ENCODE results near the gene TUBB6.

TUBB6 gene

DNA sequence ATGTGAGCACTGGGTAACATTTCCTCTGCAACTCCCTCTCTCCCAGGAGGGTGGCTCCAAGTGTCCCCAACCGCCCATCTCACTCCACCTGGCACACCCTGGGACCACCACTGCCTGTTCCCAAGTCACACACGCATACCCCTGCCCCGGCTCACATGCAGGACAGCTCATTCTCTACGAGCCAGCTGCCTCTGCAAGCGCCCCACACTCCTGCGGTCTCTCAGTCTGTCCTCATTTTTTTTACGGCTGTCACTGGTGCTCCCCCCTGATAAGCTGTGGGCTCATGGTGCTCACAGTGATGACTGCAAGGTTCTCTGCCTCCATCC lies 38.2 kb downstream of the TUBB6 start:
- H3K4me1 ChIP-seq (ENCODE audit: insufficient read depth, low read length, severe bottlenecking): no peaks in the 10 kb centered on the region
- H3K9me3 ChIP-seq (ENCODE audit: low read length): no peaks in the 10 kb centered on the region
- H3K27me3 ChIP-seq (ENCODE audit: insufficient read depth, low read length): no peaks in the 10 kb centered on the region
- TF ChIP-seq EZH2 (IDR thresholded peaks at IDR 0.05; ENCODE audit: borderline replicate concordance, low read length): no peak
- TF ChIP-seq, protein P1, sequence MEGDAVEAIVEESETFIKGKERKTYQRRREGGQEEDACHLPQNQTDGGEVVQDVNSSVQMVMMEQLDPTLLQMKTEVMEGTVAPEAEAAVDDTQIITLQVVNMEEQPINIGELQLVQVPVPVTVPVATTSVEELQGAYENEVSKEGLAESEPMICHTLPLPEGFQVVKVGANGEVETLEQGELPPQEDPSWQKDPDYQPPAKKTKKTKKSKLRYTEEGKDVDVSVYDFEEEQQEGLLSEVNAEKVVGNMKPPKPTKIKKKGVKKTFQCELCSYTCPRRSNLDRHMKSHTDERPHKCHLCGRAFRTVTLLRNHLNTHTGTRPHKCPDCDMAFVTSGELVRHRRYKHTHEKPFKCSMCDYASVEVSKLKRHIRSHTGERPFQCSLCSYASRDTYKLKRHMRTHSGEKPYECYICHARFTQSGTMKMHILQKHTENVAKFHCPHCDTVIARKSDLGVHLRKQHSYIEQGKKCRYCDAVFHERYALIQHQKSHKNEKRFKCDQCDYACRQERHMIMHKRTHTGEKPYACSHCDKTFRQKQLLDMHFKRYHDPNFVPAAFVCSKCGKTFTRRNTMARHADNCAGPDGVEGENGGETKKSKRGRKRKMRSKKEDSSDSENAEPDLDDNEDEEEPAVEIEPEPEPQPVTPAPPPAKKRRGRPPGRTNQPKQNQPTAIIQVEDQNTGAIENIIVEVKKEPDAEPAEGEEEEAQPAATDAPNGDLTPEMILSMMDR (IDR thresholded peaks at IDR 0.05; ENCODE audit: low read length): no peak
- H3F3A ChIP-seq (ENCODE audit: insufficient read depth, low read length): no peaks in the 10 kb centered on the region
- no peak overlapping the region for H3K27ac ChIP-seq (ENCODE audit: low read depth, low read length, poor library complexity, severe bottlenecking)
- no peak overlapping the region for H3K4me2 ChIP-seq (ENCODE audit: low read length)
- H3K9ac ChIP-seq (ENCODE audit: low read length): no peak overlapping the region
- H3K79me2 ChIP-seq (ENCODE audit: insufficient read depth, low read length): no peaks in the 10 kb centered on the region
- peaks cover 96% of the 10 kb centered on the region for H3K36me3 ChIP-seq (ENCODE audit: insufficient read depth, low read length)
- no peaks in the 10 kb centered on the region for H4K20me1 ChIP-seq (ENCODE audit: insufficient read depth, low read length)
- no peak overlapping the region for H2AFZ ChIP-seq (ENCODE audit: low read length)
- H3K9me2 ChIP-seq (ENCODE audit: low read depth, low read length): no peaks in the 10 kb centered on the region
- no peak overlapping the region for H3K4me3 ChIP-seq (ENCODE audit: low read depth, low read length, poor library complexity, severe bottlenecking)

DNA sequence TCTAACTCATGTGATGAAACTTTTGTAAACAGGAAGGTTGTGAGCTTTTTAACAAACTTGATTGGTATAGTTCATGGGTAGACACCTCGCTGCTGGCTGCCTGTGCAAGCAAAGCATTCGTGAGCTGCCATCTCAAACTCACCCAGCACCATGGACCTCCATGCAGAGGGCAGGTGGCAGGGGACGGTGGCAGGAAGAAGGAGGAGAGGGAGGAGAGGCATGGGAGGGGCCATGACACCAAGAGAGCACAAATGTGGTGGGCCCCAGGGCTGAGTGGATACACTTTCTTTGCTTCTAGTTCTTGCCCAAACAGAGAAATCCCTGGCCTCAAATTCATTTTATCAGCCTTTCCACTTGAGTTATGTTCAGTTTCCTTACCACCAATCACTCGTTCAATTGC lies 39.9 kb downstream of the TUBB6 start:
- Histone ChIP-seq H4K20me1 (ENCODE audit: insufficient read depth, low read length) (no peaks in the 10 kb centered on the region), H3K79me2 (ENCODE audit: insufficient read depth, low read length) (no peaks in the 10 kb centered on the region), H3K9me3 (ENCODE audit: low read length) (no peaks in the 10 kb centered on the region), H3K4me3 (ENCODE audit: low read depth, low read length, poor library complexity, severe bottlenecking) (no peak overlapping the region), H3K4me1 (ENCODE audit: insufficient read depth, low read length, severe bottlenecking) (no peaks in the 10 kb centered on the region), H3K4me2 (ENCODE audit: low read length) (no peak overlapping the region), H3K9me2 (ENCODE audit: low read depth, low read length) (no peaks in the 10 kb centered on the region), H2AFZ (ENCODE audit: low read length) (no peak overlapping the region), H3K36me3 (ENCODE audit: insufficient read depth, low read length) (peaks cover 96% of the 10 kb centered on the region), H3F3A (ENCODE audit: insufficient read depth, low read length) (no peaks in the 10 kb centered on the region), H3K9ac (ENCODE audit: low read length) (no peak overlapping the region), H3K27me3 (ENCODE audit: insufficient read depth, low read length) (no peaks in the 10 kb centered on the region), H3K27ac (ENCODE audit: low read depth, low read length, poor library complexity, severe bottlenecking) (no peak overlapping the region)
- TF ChIP-seq, protein P1 (IDR thresholded peaks at IDR 0.05; ENCODE audit: low read length): no peak
- no peak for TF ChIP-seq EZH2 (IDR thresholded peaks at IDR 0.05; ENCODE audit: borderline replicate concordance, low read length)

DNA sequence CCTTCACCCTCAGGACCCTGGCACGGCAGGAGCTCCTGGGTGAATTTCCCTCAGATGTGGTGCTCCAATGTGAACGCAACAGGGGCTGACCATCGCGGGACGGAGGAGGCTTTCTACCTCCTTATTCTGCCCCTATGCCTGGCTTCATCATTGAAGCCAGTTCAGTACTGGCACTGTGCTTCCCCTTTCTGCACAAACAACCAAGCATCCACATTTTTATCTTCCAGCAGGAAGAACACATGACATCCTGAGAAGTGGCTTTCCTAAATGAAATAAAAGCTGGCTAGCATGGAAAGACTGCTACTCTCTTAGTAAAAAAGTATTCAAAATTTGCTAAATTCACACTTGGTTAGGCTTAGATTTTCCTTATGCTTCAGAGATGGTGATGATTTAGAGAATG lies 44.1 kb downstream of the TUBB6 start:
- no peak overlapping the region for H3K4me2 ChIP-seq (ENCODE audit: low read length)
- H2AFZ ChIP-seq (ENCODE audit: low read length): no peak overlapping the region
- no peaks in the 10 kb centered on the region for H3K27me3 ChIP-seq (ENCODE audit: insufficient read depth, low read length)
- no peaks in the 10 kb centered on the region for H4K20me1 ChIP-seq (ENCODE audit: insufficient read depth, low read length)
- no peak for TF ChIP-seq EZH2 (IDR thresholded peaks at IDR 0.05; ENCODE audit: borderline replicate concordance, low read length)
- TF ChIP-seq, protein P1 (IDR thresholded peaks at IDR 0.05; ENCODE audit: low read length): no peak
- H3K79me2 ChIP-seq (ENCODE audit: insufficient read depth, low read length): no peaks in the 10 kb centered on the region
- no peaks in the 10 kb centered on the region for H3F3A ChIP-seq (ENCODE audit: insufficient read depth, low read length)
- no peaks in the 10 kb centered on the region for H3K9me2 ChIP-seq (ENCODE audit: low read depth, low read length)
- H3K4me3 ChIP-seq (ENCODE audit: low read depth, low read length, poor library complexity, severe bottlenecking): no peak overlapping the region
- no peaks in the 10 kb centered on the region for H3K4me1 ChIP-seq (ENCODE audit: insufficient read depth, low read length, severe bottlenecking)
- no peak overlapping the region for H3K9ac ChIP-seq (ENCODE audit: low read length)
- H3K36me3 ChIP-seq (ENCODE audit: insufficient read depth, low read length): peaks cover 93% of the 10 kb centered on the region
- H3K9me3 ChIP-seq (ENCODE audit: low read length): no peaks in the 10 kb centered on the region
- no peak overlapping the region for H3K27ac ChIP-seq (ENCODE audit: low read depth, low read length, poor library complexity, severe bottlenecking)
